Measurements from ENCODE around the gene PCIF1. TPM values are rescaled to one million over a fixed set of nuclear protein-coding genes. Genes with fewer than 3 reads are reported as not detected.

The PCIF1 gene
- total RNA-seq, 2 experiments from 2014 or later = 27.8 to 29.5 TPM

DNA sequence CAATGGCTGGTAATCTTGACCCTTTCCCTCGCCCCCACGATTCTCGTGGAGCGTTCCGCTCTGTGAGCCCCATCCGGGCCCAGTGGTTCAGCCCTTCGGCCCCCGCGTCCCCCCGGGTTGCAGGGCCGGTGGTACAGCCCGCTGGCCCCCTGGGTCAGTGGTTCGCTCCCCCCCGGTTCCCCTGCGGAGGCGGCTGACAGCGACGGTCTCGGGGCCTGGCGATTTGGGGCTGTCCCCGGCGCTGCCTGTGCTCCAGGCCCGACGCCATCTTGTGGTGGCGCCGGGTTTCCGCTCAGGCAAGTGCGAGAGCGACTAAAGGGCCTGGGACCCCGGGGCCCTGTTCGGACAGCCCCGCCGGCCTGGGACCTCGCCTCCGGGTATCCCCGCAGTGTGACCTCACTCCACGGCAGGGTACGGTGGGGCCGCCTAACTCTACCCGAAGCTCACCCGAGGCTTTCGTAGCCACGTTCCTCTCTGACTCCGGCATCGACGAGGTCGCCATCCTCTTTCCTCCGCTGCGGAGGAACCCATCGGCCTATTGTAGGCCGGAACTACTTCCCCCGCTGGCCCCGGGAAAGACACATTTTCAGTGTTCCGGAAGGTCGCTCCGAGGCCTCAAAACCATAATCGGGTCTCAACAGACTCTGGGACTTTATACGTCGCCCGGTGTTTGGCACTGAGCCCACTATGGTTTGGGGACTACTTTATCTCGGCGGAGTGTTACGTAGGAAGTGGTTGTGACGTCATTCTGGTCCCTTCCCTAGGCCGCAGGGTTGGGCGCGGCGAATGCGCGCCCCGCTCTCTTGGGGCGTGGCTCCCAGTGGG, 37.4 kb downstream of the PCIF1 start, which contains the start of gene ZNF335:
Gene ZNF335 (minus strand): TSS at position 529 of the 825 bp plus-strand sequence. CDS start 793 bp downstream, outside the sequence.
- no peaks in the 10 kb centered on the region for H3K27me3 Mint-ChIP-seq
- ChIA-PET POLR2A (interaction anchor here (0.6 to 5.1 kb wide), 28 partner anchors 9 to 1537 kb away, joined by 3 to 60 read pairs (median 4); partner anchors contain the start of genes ACOT8, CTSA, NEURL2 and PCIF1), CTCF (interaction anchor here (1.0 to 8.0 kb wide), 13 partner anchors 10 to 429 kb away, joined by 3 to 74 read pairs (median 29); partner anchors contain the start of gene PCIF1)
- peak; percentile 95 for DNase-seq
- peaks cover 16% of the 10 kb centered on the region for H3K4me1 Mint-ChIP-seq (ENCODE audit: low read depth)
- TF ChIP-seq, protein P1, sequence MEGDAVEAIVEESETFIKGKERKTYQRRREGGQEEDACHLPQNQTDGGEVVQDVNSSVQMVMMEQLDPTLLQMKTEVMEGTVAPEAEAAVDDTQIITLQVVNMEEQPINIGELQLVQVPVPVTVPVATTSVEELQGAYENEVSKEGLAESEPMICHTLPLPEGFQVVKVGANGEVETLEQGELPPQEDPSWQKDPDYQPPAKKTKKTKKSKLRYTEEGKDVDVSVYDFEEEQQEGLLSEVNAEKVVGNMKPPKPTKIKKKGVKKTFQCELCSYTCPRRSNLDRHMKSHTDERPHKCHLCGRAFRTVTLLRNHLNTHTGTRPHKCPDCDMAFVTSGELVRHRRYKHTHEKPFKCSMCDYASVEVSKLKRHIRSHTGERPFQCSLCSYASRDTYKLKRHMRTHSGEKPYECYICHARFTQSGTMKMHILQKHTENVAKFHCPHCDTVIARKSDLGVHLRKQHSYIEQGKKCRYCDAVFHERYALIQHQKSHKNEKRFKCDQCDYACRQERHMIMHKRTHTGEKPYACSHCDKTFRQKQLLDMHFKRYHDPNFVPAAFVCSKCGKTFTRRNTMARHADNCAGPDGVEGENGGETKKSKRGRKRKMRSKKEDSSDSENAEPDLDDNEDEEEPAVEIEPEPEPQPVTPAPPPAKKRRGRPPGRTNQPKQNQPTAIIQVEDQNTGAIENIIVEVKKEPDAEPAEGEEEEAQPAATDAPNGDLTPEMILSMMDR (IDR thresholded peaks at IDR 0.05) = no peak
- no peaks in the 10 kb centered on the region for H3K9me3 Mint-ChIP-seq
- peaks cover 33% of the 10 kb centered on the region for H3K36me3 Mint-ChIP-seq (ENCODE audit: low read depth)
- ATAC-seq = peak; percentile 86
- H3K27ac Mint-ChIP-seq = peak within 1 kb of the TSS; percentile 100
- intact Hi-C loops (cut with micrococcal nuclease) = no loop called here
- H3K4me3 Mint-ChIP-seq = peak within 1 kb of the TSS; percentile 84

DNA sequence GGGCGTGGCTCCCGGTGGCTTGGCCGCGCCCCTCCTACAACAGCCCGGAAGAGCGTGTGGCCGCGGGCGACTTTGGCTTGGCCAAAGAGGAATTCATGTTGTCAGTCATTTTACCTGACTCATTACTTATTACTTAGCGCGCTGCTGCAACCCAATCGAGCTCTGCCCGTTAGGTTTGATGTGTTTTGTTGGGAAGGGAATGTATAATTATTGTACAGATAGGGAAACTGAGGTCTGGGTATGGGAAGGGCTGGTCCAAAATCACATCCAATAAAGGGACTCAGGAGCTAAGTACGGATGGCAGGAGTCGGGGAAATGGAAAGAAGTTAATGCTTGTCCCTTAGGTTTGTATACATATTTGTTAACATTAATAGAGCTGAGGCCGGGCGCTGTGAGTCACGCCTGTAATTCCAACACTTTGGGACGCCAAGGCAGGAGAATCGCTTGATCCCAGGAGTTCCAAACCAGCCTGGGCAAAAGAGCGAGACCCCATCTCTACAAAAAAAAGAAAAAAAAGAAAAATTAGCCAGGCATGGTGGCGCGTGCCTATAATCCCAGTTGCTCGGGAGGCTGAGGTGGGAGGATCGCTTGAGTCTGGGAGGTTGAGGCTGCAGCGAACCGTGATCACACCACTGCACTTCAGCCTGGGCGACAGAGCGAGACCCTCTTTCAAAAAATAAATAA, 38.2 kb downstream of the PCIF1 start:
- peaks cover 25% of the 10 kb centered on the region for H3K36me3 Mint-ChIP-seq (ENCODE audit: low read depth)
- CTCF ChIA-PET = interaction anchor here (1.2 to 8.0 kb wide), 5 partner anchors 9 to 174 kb away, joined by 4 to 71 read pairs (median 31); partner anchors contain the start of gene PCIF1
- no peaks in the 10 kb centered on the region for H3K27me3 Mint-ChIP-seq
- H3K9me3 Mint-ChIP-seq = no peaks in the 10 kb centered on the region
- peak overlapping the region; percentile 84 for H3K4me3 Mint-ChIP-seq
- TF ChIP-seq, protein P1 (IDR thresholded peaks at IDR 0.05) = no peak
- peaks cover 16% of the 10 kb centered on the region for H3K4me1 Mint-ChIP-seq (ENCODE audit: low read depth)
- intact Hi-C loops (cut with micrococcal nuclease) = no loop called here
- H3K27ac Mint-ChIP-seq = peak overlapping the region; percentile 100
- POLR2A ChIA-PET = interaction anchor here (0.6 to 5.1 kb wide), 22 partner anchors 10 to 1538 kb away, joined by 3 to 60 read pairs (median 4); partner anchors contain the start of genes ACOT8, CTSA, NEURL2 and PCIF1
- no peak for DNase-seq
- no peak for ATAC-seq

DNA sequence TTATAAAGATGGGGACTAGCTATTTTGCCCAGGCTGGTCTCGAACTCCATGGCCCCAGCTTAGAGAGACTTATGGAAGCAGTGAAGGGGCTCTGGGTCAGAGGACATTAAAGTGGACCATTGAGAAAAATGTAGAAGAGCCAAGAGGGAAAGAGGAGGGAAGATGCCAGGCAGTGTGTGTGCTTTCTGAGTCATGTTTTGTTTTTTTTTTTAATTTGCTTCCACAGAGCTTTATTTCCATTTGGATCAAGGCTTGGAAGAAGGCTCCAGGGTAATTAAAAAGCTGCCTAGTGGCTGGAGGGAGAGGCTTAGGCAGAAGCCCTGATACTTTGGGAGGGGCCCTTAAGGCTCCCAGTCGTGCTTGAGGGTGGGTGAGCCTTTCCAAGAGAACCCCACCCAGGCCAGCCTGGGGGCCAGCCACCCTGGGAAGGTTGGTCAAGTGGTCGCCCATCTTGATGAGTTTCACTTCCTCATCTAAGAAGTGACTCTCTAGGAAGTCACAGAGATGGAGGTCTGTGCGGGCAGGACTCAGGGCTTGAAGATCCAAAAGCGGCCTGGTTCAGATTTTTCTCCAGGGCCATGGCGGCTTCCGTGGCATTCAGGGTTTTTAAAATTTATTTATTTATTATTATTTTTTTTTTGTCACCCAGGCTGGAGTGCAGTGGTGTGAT, 40.5 kb downstream of the PCIF1 start:
- H3K27me3 Mint-ChIP-seq = no peaks in the 10 kb centered on the region
- TF ChIP-seq, protein P1 (IDR thresholded peaks at IDR 0.05) = no peak
- H3K36me3 Mint-ChIP-seq (ENCODE audit: low read depth) = peaks cover 16% of the 10 kb centered on the region
- ChIA-PET CTCF (interaction anchor here (1.3 to 8.0 kb wide), 3 partner anchors 12 to 38 kb away, joined by 4 to 71 read pairs (median 9); no protein-coding TSS in a partner anchor), POLR2A (no interaction called here)
- no peak overlapping the region for H3K27ac Mint-ChIP-seq
- no peak overlapping the region for H3K4me3 Mint-ChIP-seq
- H3K9me3 Mint-ChIP-seq = no peaks in the 10 kb centered on the region
- ATAC-seq = no peak
- no peak for DNase-seq
- H3K4me1 Mint-ChIP-seq (ENCODE audit: low read depth) = peaks cover 7% of the 10 kb centered on the region
- intact Hi-C loops (cut with micrococcal nuclease) = no loop called here

DNA sequence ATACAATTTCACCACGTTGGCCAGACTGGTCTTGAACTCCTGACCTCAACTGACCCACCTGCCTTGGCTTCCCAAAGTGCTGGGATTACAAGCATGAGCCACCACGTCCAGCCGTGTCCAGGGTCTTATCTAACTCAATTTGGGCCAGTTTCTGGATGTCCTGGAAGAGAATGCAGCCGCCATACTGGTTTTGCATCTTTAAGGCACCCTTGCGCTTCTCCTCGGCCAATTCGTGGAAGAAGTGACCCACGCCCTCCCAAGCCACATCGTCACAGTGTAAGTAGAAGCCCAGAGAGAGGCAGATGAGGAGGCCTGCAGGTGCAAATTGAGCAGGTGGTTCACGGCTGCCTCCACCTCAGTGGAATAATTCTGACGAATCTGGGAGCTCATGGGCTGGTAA, 41.2 kb downstream of the PCIF1 start:
- no peak overlapping the region for H3K4me3 Mint-ChIP-seq
- CTCF ChIA-PET = interaction anchor here (8.0 kb wide), 1 partner anchor 11 kb away, joined by 71 read pairs; no protein-coding TSS in a partner anchor
- intact Hi-C loops (cut with micrococcal nuclease) = no loop called here
- ATAC-seq (no peak), DNase-seq (no peak)
- H3K4me1 Mint-ChIP-seq (ENCODE audit: low read depth) = peaks cover 3% of the 10 kb centered on the region
- H3K27ac Mint-ChIP-seq = no peak overlapping the region
- POLR2A ChIA-PET = no interaction called here
- H3K27me3 Mint-ChIP-seq = no peaks in the 10 kb centered on the region
- peaks cover 11% of the 10 kb centered on the region for H3K36me3 Mint-ChIP-seq (ENCODE audit: low read depth)
- no peaks in the 10 kb centered on the region for H3K9me3 Mint-ChIP-seq
- TF ChIP-seq, protein P1 (IDR thresholded peaks at IDR 0.05) = no peak

Data from activated CD8-positive, alpha-beta T cell treated with anti-CD3 and anti-CD28 coated beads for 36 hours (primary cell).